ENCODE measurements around the gene SPOCD1. TPM values are rescaled to one million over a fixed set of nuclear protein-coding genes. Genes with fewer than 3 reads are reported as not detected.

Gene SPOCD1
- polyA plus RNA-seq, 2 of the 4 experiments (the other 2 are of a cell fraction) = 0.98 to 4.8 TPM

GRCh38 chr1:31759298-31760023 lies 56.4 kb downstream of the SPOCD1 start (continued):
- no peak for TF ChIP-seq FOSL2 (IDR thresholded peaks at IDR 0.05)
- no peak for TF ChIP-seq FOSL2 (CRISPR knock-in tag; IDR thresholded peaks at IDR 0.05)
- no peak for TF ChIP-seq BHLHE40 (IDR thresholded peaks at IDR 0.05; ENCODE audit: low read depth, low read length)
- no peak for TF ChIP-seq EP300 (IDR thresholded peaks at IDR 0.05)
- TF ChIP-seq ZSCAN20 (CRISPR knock-in tag; IDR thresholded peaks at IDR 0.05) = no peak
- no peak for TF ChIP-seq NPAS2 (CRISPR knock-in tag; IDR thresholded peaks at IDR 0.05; ENCODE audit: borderline replicate concordance)
- TF ChIP-seq CEBPB (IDR thresholded peaks at IDR 0.05) = no peak
- no peak for TF ChIP-seq RFX5 (IDR thresholded peaks at IDR 0.05)
- TF ChIP-seq, protein P1, sequence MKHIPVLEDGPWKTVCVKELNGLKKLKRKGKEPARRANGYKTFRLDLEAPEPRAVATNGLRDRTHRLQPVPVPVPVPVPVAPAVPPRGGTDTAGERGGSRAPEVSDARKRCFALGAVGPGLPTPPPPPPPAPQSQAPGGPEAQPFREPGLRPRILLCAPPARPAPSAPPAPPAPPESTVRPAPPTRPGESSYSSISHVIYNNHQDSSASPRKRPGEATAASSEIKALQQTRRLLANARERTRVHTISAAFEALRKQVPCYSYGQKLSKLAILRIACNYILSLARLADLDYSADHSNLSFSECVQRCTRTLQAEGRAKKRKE (CRISPR knock-in tag; IDR thresholded peaks at IDR 0.05; ENCODE audit: low read depth) = no peak

DNA sequence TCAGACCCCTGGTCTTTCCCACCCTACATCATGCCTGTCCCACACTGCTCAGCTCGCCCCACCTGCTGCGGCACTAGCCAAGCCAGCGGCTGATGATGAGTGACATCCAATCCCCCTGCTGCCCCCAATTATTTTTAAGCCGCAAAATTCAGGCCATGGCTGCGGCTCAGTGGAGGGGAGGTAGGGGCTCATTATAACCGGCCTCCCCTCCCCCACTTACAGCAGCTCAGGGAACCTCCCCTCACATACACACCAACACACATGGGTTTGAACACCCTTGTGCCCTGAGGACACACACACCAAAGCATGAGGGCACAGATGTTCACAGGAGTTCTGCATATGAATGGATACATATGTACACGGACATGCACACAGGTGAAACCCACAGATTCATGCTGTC lies 57.0 kb downstream of the SPOCD1 start:
- FAIRE-seq = no peak
- H3K9me3 ChIP-seq = no peaks in the 10 kb centered on the region
- WGBS (ENCODE audit: missing lambda C conversion rate) = 90% methylated on average over 6 of the region's 7 CpGs
- H3K27ac ChIP-seq = no peak overlapping the region
- POLR2A ChIA-PET = no interaction called here
- TF ChIP-seq E2F6 (IDR thresholded peaks at IDR 0.05; ENCODE audit: borderline replicate concordance, low read depth) = no peak
- no peak for TF ChIP-seq TP53 (CRISPR knock-in tag; IDR thresholded peaks at IDR 0.05)
- TF ChIP-seq HOXB13 (CRISPR knock-in tag; IDR thresholded peaks at IDR 0.05; ENCODE audit: low read depth) = no peak
- no peak for TF ChIP-seq FOSB (CRISPR knock-in tag; IDR thresholded peaks at IDR 0.05)
- ATAC-seq = no peak
- H3K4me2 ChIP-seq = no peak overlapping the region
- H3K4me1 ChIP-seq = peaks cover 33% of the 10 kb centered on the region
- CTCF ChIA-PET = interaction anchor here (0.7 to 14.7 kb wide), 6 partner anchors 23 to 205 kb away, joined by 3 to 242 read pairs (median 4); no protein-coding TSS in a partner anchor
- H3K4me3 ChIP-seq = no peak overlapping the region
- DNase-seq (ENCODE audit: low read depth in 1 of 2, low spot score in 1 of 2) = no peak

DNA sequence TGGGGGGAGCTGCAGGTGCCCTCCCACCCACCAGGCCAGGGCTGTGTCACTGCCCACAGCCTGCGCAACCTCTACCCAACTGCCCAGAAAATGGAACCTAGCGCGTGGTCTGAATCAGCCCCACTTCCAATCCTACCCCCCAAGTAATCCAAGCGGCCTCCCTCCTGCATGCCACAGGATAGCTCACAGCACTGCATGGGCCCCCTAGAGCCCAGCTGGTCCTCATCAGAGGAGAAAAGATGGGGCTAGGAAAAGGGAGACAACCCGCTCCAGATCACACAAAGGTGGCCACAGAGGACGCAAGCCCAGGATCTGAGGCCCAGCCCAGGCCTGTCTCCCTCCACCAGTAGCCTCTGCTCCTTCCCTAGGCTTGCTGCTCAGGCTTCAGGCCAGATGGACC lies 57.8 kb downstream of the SPOCD1 start:
- ChIA-PET POLR2A (interaction anchor here (0.9 kb wide), 1 partner anchor 30 kb away, joined by 3 read pairs; no protein-coding TSS in a partner anchor), CTCF (interaction anchor here (0.8 to 14.7 kb wide), 8 partner anchors 12 to 206 kb away, joined by 3 to 242 read pairs (median 4); no protein-coding TSS in a partner anchor)
- ATAC-seq (no peak), DNase-seq (ENCODE audit: low read depth in 1 of 2, low spot score in 1 of 2) (no peak), FAIRE-seq (no peak)
- TF ChIP-seq RCOR1 (IDR thresholded peaks at IDR 0.05; ENCODE audit: low read depth, low read length) (no peak), NR3C1 (IDR thresholded peaks at IDR 0.05) (no peak), RFX5 (IDR thresholded peaks at IDR 0.05) (no peak), CBX2 (IDR thresholded peaks at IDR 0.05; ENCODE audit: borderline replicate concordance, low read depth) (no peak), HOXB13 (CRISPR knock-in tag; IDR thresholded peaks at IDR 0.05; ENCODE audit: low read depth) (no peak), REST (IDR thresholded peaks at IDR 0.05) (no peak), FOSB (CRISPR knock-in tag; IDR thresholded peaks at IDR 0.05) (no peak), MAFK (IDR thresholded peaks at IDR 0.05; ENCODE audit: partially characterized antibody) (no peak), TFCP2L1 (CRISPR knock-in tag; IDR thresholded peaks at IDR 0.05) (no peak)
- TF ChIP-seq, protein P2, sequence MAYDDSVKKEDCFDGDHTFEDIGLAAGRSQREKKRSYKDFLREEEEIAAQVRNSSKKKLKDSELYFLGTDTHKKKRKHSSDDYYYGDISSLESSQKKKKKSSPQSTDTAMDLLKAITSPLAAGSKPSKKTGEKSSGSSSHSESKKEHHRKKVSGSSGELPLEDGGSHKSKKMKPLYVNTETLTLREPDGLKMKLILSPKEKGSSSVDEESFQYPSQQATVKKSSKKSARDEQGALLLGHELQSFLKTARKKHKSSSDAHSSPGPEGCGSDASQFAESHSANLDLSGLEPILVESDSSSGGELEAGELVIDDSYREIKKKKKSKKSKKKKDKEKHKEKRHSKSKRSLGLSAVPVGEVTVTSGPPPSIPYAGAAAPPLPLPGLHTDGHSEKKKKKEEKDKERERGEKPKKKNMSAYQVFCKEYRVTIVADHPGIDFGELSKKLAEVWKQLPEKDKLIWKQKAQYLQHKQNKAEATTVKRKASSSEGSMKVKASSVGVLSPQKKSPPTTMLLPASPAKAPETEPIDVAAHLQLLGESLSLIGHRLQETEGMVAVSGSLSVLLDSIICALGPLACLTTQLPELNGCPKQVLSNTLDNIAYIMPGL (CRISPR knock-in tag; IDR thresholded peaks at IDR 0.05; ENCODE audit: borderline replicate concordance) = no peak
- TF ChIP-seq, protein P3, sequence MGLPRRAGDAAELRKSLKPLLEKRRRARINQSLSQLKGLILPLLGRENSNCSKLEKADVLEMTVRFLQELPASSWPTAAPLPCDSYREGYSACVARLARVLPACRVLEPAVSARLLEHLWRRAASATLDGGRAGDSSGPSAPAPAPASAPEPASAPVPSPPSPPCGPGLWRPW (IDR thresholded peaks at IDR 0.05) = no peak
- Histone ChIP-seq H3K4me3 (no peak overlapping the region), H3K27ac (no peak overlapping the region), H3K4me2 (no peak overlapping the region), H3K9me3 (no peaks in the 10 kb centered on the region), H3K4me1 (peaks cover 37% of the 10 kb centered on the region)
- WGBS (ENCODE audit: missing lambda C conversion rate) = no CpG with 5 or more reads among the region's 6 CpGs
